OCI-LY3 (cell line): Measurements from ENCODE around the gene EGR1.

ENCODE experiments used
- EZH2phosphoT487 ChIP-seq: fragments of 200-600 bp; shearing (Covaris generic); IDR thresholded peaks from 2 replicates; pipeline ENCODE4 v1.6.1; 2018; ENCODE audit warnings: antibody characterized with exemption, mixed run types, low read depth
- TF ChIP-seq, protein P1 (sequence below): fragments of 200-600, 300-600 bp; sonication (generic); IDR thresholded peaks from 2 replicates; pipeline ENCODE4 v1.5.1; 2014; ENCODE audit warnings: antibody characterized with exemption, low read length, low read depth

GRCh38 chr5:138498376-138498775, 33.1 kb downstream of the EGR1 start:
- TF ChIP-seq, protein P1, sequence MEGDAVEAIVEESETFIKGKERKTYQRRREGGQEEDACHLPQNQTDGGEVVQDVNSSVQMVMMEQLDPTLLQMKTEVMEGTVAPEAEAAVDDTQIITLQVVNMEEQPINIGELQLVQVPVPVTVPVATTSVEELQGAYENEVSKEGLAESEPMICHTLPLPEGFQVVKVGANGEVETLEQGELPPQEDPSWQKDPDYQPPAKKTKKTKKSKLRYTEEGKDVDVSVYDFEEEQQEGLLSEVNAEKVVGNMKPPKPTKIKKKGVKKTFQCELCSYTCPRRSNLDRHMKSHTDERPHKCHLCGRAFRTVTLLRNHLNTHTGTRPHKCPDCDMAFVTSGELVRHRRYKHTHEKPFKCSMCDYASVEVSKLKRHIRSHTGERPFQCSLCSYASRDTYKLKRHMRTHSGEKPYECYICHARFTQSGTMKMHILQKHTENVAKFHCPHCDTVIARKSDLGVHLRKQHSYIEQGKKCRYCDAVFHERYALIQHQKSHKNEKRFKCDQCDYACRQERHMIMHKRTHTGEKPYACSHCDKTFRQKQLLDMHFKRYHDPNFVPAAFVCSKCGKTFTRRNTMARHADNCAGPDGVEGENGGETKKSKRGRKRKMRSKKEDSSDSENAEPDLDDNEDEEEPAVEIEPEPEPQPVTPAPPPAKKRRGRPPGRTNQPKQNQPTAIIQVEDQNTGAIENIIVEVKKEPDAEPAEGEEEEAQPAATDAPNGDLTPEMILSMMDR, result no peak
- TF ChIP-seq EZH2phosphoT487, result no peak
